Fibroblast of villous mesenchyme (primary cell): ENCODE data around the gene PPM1B. TPM values are rescaled to one million over a fixed set of nuclear protein-coding genes. Genes with fewer than 3 reads are reported as not detected.

Experiments used
- DNase-seq: peaks from one replicate; pipeline ENCODE4 v3.0.0-alpha.2; 2010; ENCODE audit warnings: low read depth
- H3K4me3 ChIP-seq: 2 replicates; pipeline ENCODE4 v1.5.1; 2011; ENCODE audit warnings: low read depth, mild to moderate bottlenecking, low read length
- CTCF ChIP-seq: IDR thresholded peaks from 2 replicates; pipeline ENCODE4 v1.5.1; 2012; ENCODE audit warnings: low read depth, mild to moderate bottlenecking, low read length; ENCODE audit not compliant: insufficient read depth
- total RNA-seq: library from RNA; depleted of rRNA; stranded (reverse); fragments of >200 nt; gene quantifications from 2 replicates; pipeline ENCODE4 v1.2.3, GENCODE V29; 2012

The PPM1B gene
- total RNA-seq: 20.6 and 25.9 TPM in 2 replicates

- H3K4me3 ChIP-seq: peak within 1 kb of the TSS; percentile 96
- no peak for TF ChIP-seq CTCF
- DNase-seq: peak; percentile 13
These were observed at the start of gene PPM1B for GRCh38 chr2:44168681-44169154. PPM1B (plus strand) TSS chr2:44168875; CDS start chr2:44201200, 32,325 bp downstream.

- TF ChIP-seq CTCF: no peak
- no peak for DNase-seq
- H3K4me3 ChIP-seq: no peak overlapping the region
These were observed 48.8 kb upstream of the PPM1B start for GRCh38 chr2:44119878-44120277.

GRCh38 chr2:44120428-44120827 lies 48.2 kb upstream of the PPM1B start:
- peak; percentile 90 for DNase-seq
- no peak for TF ChIP-seq CTCF
- no peak overlapping the region for H3K4me3 ChIP-seq

GRCh38 chr2:44121899-44122298 lies 46.8 kb upstream of the PPM1B start:
- no peak for DNase-seq
- no peak for TF ChIP-seq CTCF
- H3K4me3 ChIP-seq: no peak overlapping the region

- no peak for TF ChIP-seq CTCF
- H3K4me3 ChIP-seq: no peak overlapping the region
- DNase-seq: no peak
These were observed 44.2 kb upstream of the PPM1B start for GRCh38 chr2:44124500-44124899.

GRCh38 chr2:44126106-44126797 lies 42.4 kb upstream of the PPM1B start:
- no peak for TF ChIP-seq CTCF
- H3K4me3 ChIP-seq: no peak overlapping the region
- DNase-seq: peak; percentile 39

GRCh38 chr2:44130441-44130840 lies 38.2 kb upstream of the PPM1B start:
- DNase-seq: peak; percentile 57
- no peak overlapping the region for H3K4me3 ChIP-seq
- TF ChIP-seq CTCF: no peak
